Loucy (cell line): Measurements from ENCODE around the gene FBXL2.
A peak's percentile ranks its signal among the peaks of the same experiment; 100 is the strongest.

Experiments used
- H2AFZ ChIP-seq: fragments of 200-600 bp; sonication (generic); 2 replicates; pipeline ENCODE4 v1.6.0; 2016; ENCODE audit warnings: antibody characterized with exemption, mild to moderate bottlenecking, low read length, moderate library complexity
- H3F3A ChIP-seq: fragments of 200-600 bp; 2 replicates; pipeline ENCODE4 v1.6.0; 2016; ENCODE audit warnings: antibody characterized with exemption, low read depth, mild to moderate bottlenecking
- H3K27me3 ChIP-seq: fragments of 200-600 bp; sonication (generic); 2 replicates; pipeline ENCODE4 v1.6.1; 2014; ENCODE audit warnings: low read length, mild to moderate bottlenecking; ENCODE audit not compliant: insufficient read depth, poor library complexity, severe bottlenecking
- H3K36me3 ChIP-seq: fragments of 200-600 bp; sonication (generic); 2 replicates; pipeline ENCODE4 v1.6.1; 2016; ENCODE audit warnings: low read length; ENCODE audit not compliant: insufficient read depth
- H3K4me1 ChIP-seq: fragments of 200-600 bp; sonication (generic); 2 replicates; pipeline ENCODE4 v1.5.1; 2014; ENCODE audit warnings: low read length, mild to moderate bottlenecking; ENCODE audit not compliant: insufficient read depth, poor library complexity, severe bottlenecking
- H3K4me2 ChIP-seq: fragments of 200-600 bp; sonication (generic); 2 replicates; pipeline ENCODE4 v1.6.0; 2014; ENCODE audit warnings: antibody characterized with exemption, low read length, low read depth, mild to moderate bottlenecking; ENCODE audit not compliant: poor library complexity, severe bottlenecking
- H3K4me3 ChIP-seq: fragments of 200-600 bp; sonication (generic); 2 replicates; pipeline ENCODE4 v1.5.1; 2014; ENCODE audit warnings: low read length, mild to moderate bottlenecking, mixed read lengths; ENCODE audit not compliant: poor library complexity, severe bottlenecking
- H3K79me2 ChIP-seq: fragments of 200-600 bp; sonication (generic); 2 replicates; pipeline ENCODE4 v1.6.1; 2014; ENCODE audit warnings: low read length; ENCODE audit not compliant: insufficient read depth
- H3K9ac ChIP-seq: fragments of 200-600 bp; sonication (generic); 2 replicates; pipeline ENCODE4 v1.6.0; 2014; ENCODE audit warnings: mild to moderate bottlenecking, low read depth, low read length, moderate library complexity; ENCODE audit not compliant: poor library complexity, severe bottlenecking
- H3K9me2 ChIP-seq: fragments of 200-600 bp; sonication (generic); replicated peaks from 2 replicates; pipeline ENCODE4 v1.6.1; 2016; ENCODE audit warnings: low read depth, low read length, mixed read lengths
- H3K9me3 ChIP-seq: fragments of 200-600 bp; sonication (generic); 2 replicates; pipeline ENCODE4 v1.6.1; 2014; ENCODE audit warnings: mild to moderate bottlenecking, antibody characterized with exemption, low read length, low read depth; ENCODE audit not compliant: insufficient read depth
- H4K20me1 ChIP-seq: fragments of 200-600 bp; sonication (generic); 2 replicates; pipeline ENCODE4 v1.6.0; 2014; ENCODE audit warnings: antibody characterized with exemption, low read length, mild to moderate bottlenecking; ENCODE audit not compliant: insufficient read depth, poor library complexity, severe bottlenecking
- EZH2phosphoT487 ChIP-seq: fragments of 200-600 bp; IDR thresholded peaks from 2 replicates; pipeline ENCODE4 v1.6.1; 2018; ENCODE audit warnings: antibody characterized with exemption, mild to moderate bottlenecking, moderate library complexity, borderline replicate concordance
- TF ChIP-seq, protein P1 (sequence below): fragments of 200-600 bp; sonication (generic); conservative IDR thresholded peaks from 2 replicates; pipeline ENCODE4 v1.5.1; 2014; ENCODE audit warnings: mild to moderate bottlenecking, antibody characterized with exemption, low read length

The FBXL2 gene

DNA sequence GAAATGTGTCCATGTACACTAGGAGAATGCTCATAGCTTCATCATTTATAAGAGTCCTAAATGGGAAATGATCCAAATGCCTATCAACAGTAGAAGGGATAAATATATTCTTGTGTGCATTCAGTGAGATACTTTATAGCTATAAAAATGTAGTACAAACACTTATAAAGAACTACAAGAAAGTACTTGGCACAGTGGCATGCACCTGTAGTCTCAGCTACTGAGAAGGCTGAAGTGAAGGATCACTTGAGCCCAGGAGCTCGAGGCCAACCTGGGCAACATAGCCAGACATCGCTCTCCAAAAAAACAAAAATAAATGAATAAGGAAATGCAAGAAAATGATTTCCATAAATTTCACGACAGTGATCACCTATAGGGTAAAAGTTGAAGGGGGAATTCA, 3.6 kb upstream of the FBXL2 start:
- H3K4me2 ChIP-seq: no peak overlapping the region
- no peak overlapping the region for H2AFZ ChIP-seq
- H3F3A ChIP-seq: no peaks in the 10 kb centered on the region
- no peaks in the 10 kb centered on the region for H3K4me1 ChIP-seq
- H3K79me2 ChIP-seq: no peaks in the 10 kb centered on the region
- no peak overlapping the region for H3K9ac ChIP-seq
- H3K27me3 ChIP-seq: no peaks in the 10 kb centered on the region
- H3K9me3 ChIP-seq: no peaks in the 10 kb centered on the region
- H3K4me3 ChIP-seq: no peak overlapping the region
- no peaks in the 10 kb centered on the region for H3K9me2 ChIP-seq
- H3K36me3 ChIP-seq: no peaks in the 10 kb centered on the region
- no peak for TF ChIP-seq EZH2phosphoT487
- no peaks in the 10 kb centered on the region for H4K20me1 ChIP-seq

DNA sequence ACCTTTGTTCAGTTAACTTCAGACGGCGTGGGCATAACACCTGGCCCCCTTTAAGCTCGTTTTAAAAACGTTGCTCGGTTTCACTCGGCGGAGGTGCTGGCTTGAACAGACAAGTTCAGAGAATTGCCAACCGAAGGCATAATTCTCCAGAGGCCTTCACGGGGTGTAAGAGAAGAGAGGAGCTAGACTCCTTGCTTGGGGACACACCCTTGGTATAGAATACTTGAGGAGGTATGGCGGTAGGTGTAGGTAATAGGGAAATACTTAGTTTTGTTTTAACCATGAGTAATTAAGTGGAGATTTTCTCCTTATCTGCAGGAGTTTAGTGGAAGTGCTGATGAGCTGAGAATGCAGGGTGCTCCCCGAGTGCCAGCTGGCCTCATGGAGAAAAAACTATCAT, 921 bp downstream of the FBXL2 start:
- Histone ChIP-seq H3K27me3 (no peaks in the 10 kb centered on the region), H3K4me2 (no peak overlapping the region), H4K20me1 (no peaks in the 10 kb centered on the region), H3K4me1 (no peaks in the 10 kb centered on the region), H3K79me2 (no peaks in the 10 kb centered on the region), H3K9ac (no peak overlapping the region), H3K4me3 (no peak overlapping the region), H2AFZ (no peak overlapping the region), H3K36me3 (no peaks in the 10 kb centered on the region), H3K9me2 (no peaks in the 10 kb centered on the region), H3F3A (no peaks in the 10 kb centered on the region), H3K9me3 (no peaks in the 10 kb centered on the region)
- no peak for TF ChIP-seq EZH2phosphoT487
- TF ChIP-seq, protein P1, sequence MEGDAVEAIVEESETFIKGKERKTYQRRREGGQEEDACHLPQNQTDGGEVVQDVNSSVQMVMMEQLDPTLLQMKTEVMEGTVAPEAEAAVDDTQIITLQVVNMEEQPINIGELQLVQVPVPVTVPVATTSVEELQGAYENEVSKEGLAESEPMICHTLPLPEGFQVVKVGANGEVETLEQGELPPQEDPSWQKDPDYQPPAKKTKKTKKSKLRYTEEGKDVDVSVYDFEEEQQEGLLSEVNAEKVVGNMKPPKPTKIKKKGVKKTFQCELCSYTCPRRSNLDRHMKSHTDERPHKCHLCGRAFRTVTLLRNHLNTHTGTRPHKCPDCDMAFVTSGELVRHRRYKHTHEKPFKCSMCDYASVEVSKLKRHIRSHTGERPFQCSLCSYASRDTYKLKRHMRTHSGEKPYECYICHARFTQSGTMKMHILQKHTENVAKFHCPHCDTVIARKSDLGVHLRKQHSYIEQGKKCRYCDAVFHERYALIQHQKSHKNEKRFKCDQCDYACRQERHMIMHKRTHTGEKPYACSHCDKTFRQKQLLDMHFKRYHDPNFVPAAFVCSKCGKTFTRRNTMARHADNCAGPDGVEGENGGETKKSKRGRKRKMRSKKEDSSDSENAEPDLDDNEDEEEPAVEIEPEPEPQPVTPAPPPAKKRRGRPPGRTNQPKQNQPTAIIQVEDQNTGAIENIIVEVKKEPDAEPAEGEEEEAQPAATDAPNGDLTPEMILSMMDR: no peak

DNA sequence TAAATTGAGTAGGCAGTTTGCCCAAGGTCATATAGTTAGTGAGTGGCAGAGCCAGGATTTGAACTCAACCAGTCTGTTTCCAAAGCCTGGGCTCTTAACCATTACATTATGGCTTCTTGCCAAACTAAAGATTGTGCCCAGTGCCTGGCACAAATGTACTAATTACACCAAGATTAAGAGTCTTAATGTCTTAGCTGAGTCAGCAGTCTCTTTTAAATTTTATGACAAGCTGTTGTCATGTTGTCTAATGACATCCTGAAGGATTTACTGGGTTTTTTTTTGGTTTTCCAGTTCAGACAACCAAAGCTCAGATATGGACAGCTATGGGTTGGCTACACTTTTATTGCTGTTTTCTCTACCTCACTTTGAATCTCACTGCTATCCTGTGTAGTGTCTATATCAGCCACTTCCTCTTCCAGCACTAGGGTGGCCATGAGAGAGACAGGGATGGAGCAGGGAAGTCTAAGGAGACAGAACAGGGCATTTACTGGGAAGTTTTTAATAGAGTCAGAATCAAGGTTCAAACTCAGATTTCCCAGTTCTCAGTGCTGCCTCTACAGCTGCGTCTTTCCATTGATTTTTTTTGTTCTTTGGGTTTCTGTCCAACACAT, 10.5 kb downstream of the FBXL2 start:
- no peaks in the 10 kb centered on the region for H3K27me3 ChIP-seq
- no peak overlapping the region for H2AFZ ChIP-seq
- H3K4me2 ChIP-seq: no peak overlapping the region
- TF ChIP-seq, protein P1: no peak
- no peak for TF ChIP-seq EZH2phosphoT487
- no peaks in the 10 kb centered on the region for H3K4me1 ChIP-seq
- no peaks in the 10 kb centered on the region for H3K36me3 ChIP-seq
- no peaks in the 10 kb centered on the region for H3K9me3 ChIP-seq
- H3F3A ChIP-seq: no peaks in the 10 kb centered on the region
- no peaks in the 10 kb centered on the region for H3K79me2 ChIP-seq
- no peaks in the 10 kb centered on the region for H3K9me2 ChIP-seq
- no peak overlapping the region for H3K4me3 ChIP-seq
- H3K9ac ChIP-seq: no peak overlapping the region
- no peaks in the 10 kb centered on the region for H4K20me1 ChIP-seq

DNA sequence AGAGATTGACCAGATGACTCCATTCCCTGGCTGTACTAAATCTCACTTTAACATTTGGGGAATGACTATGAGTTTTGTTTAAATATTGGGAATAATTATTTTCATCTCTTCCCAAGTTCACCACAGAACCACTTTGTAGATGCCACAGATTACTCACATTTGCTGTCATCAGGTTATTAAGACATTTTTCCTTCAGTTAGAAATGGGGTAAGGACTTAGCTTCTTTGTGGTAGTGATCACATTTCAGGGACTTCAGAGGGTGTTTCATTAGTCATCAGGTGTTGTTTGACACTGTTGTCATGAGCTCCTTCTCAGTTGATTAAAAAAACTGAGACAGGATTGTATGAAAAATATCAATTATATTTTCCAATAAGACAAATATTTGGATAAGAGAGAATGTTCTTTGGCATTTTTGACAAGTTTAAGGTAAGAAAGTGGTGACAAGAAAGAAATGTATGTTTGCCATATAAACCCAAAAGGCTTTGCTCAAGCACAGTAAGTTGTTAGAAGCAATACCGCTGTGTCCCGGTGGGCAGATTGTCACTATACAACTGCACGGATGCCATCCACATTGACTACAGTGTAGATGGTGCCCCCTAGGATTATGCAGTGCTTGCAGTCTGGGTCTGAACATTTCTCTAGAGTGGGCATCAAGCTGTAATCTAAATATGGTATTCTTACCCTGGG, 22.3 kb downstream of the FBXL2 start:
- Histone ChIP-seq H3K4me3 (no peak overlapping the region), H4K20me1 (no peaks in the 10 kb centered on the region), H3K4me2 (no peak overlapping the region), H3K36me3 (no peaks in the 10 kb centered on the region), H3K27me3 (no peaks in the 10 kb centered on the region), H2AFZ (no peak overlapping the region), H3K4me1 (no peaks in the 10 kb centered on the region), H3F3A (no peaks in the 10 kb centered on the region), H3K9me3 (no peaks in the 10 kb centered on the region), H3K9ac (no peak overlapping the region), H3K9me2 (no peaks in the 10 kb centered on the region), H3K79me2 (no peaks in the 10 kb centered on the region)
- no peak for TF ChIP-seq EZH2phosphoT487
- TF ChIP-seq, protein P1: 0 out of 2 replicates have a peak, but pooled peaks have one; percentile 28
